Ovary (tissue), 9 donors: ENCODE data around the gene MCCD1. TPM values are rescaled to one million over a fixed set of nuclear protein-coding genes. Genes with fewer than 3 reads are reported as not detected.

Source experiments
- DNase-seq, 5 donors: peaks; one replicate each; pipeline ENCODE4 v3.0.0-alpha.2; 2019 to 2020
- H3K27ac ChIP-seq, 2 donors: fragments of 200-600 bp; one replicate each; pipeline versions ENCODE4 v1.5.1 to v1.8.0; 2019 to 2022
- H3K27me3 ChIP-seq: fragments of 200-600 bp; one replicate; pipeline ENCODE4 v1.8.0; 2022
- H3K36me3 ChIP-seq: fragments of 200-600 bp; sonication (generic); one replicate; pipeline ENCODE4 v1.5.1; 2019
- H3K4me1 ChIP-seq: one replicate; pipeline ENCODE4 v1.8.1; 2013; ENCODE audit warnings: mild to moderate bottlenecking, moderate library complexity; ENCODE audit not compliant: insufficient read depth
- H3K4me3 ChIP-seq: fragments of 200-600 bp; sonication (generic); one replicate; pipeline ENCODE4 v1.5.1; 2017
- H3K9me3 ChIP-seq, 2 donors: fragments of 200-600 bp in 1 of 2; sonication (generic) in 1 of 2; one replicate each; pipeline versions ENCODE4 v1.5.1 to v1.8.1; 2013 to 2019; ENCODE audit warnings: mild to moderate bottlenecking in 1 of 2, moderate library complexity in 1 of 2
- EP300 ChIP-seq: sonication (generic); formaldehyde crosslinking; IDR thresholded peaks from one replicate; pipeline ENCODE4 v1.6.1; 2017; ENCODE audit warnings: antibody characterized with exemption
- POLR2A ChIP-seq: fragments of 450-650 bp; IDR thresholded peaks from one replicate; pipeline ENCODE4 v1.6.1; 2017; ENCODE audit warnings: antibody characterized with exemption, mild to moderate bottlenecking, moderate library complexity
- WGBS, 3 donors: extraction: QIAGEN DNeasy Blood & Tissue Kit in 1 of 3; methylation state at CpG; one replicate each; pipeline versions ENCODE4 v1.1.5 to v1.1.7; 2013 to 2017; 5-methylcytosine and 5-hydroxymethylcytosine counted together
- intact Hi-C, 4 donors: fragments of 100-400 bp; cut with DNase I; formaldehyde crosslinking; loops; one replicate each; pipeline versions ENCODE4 v1.11.0 to v1.15.1; 2022 to 2023
- polyA plus RNA-seq, 2 donors: library from polyadenylated mRNA; stranded (reverse); fragments of 200-250 nt in 1 of 2; fragments of 350-450 nt in 1 of 2; fragmentation: Illumina TruSeq in 1 of 2; extraction: RNeasy Lipid Tissue Mini Kit (QIAGEN cat#74804) in 1 of 2; gene quantifications; one replicate each; pipeline ENCODE4 v1.2.3, GENCODE V29; 2013 to 2014
- total RNA-seq, 7 donors: library from RNA; depleted of rRNA in 2 of 7; stranded (reverse); fragments of >200 nt in 2 of 7; fragmentation: NEBNext Ultra II Directional in 3 of 7; extraction: Animal tissue kit (Norgen Biotek cat#: 25700) in 3 of 7; gene quantifications; one replicate each; pipeline versions ENCODE4 v1.1.0 to v1.2.4, GENCODE V29; 2016 to 2023
- TF ChIP-seq, protein P1 (sequence below), 3 donors: fragments of 450-650 bp in 2 of 3; fragments of 200-600 bp in 1 of 3; IDR thresholded peaks; one replicate each; pipeline versions ENCODE4 v1.5.1 to v1.8.0; 2016 to 2022; ENCODE audit warnings: antibody characterized with exemption in 3 of 3, mild to moderate bottlenecking in 1 of 3
- donor health status: DM: no; HTN: no; CAD: no; lungs with moderate emphysema.
- donor health status: DM: no; HTN: no; CAD: no.
- donor health status: Bipolar disorder and iron deficiency.
- donor health status: DM: yes; HTN: yes; CAD: no.
- donor health status: DM: no; HTN: no; CAD: no.
- donor health status: DM: yes; HTN: yes; CAD: no.

MCCD1 gene
- total and polyA plus RNA-seq, 9 donors: not detected

DNA sequence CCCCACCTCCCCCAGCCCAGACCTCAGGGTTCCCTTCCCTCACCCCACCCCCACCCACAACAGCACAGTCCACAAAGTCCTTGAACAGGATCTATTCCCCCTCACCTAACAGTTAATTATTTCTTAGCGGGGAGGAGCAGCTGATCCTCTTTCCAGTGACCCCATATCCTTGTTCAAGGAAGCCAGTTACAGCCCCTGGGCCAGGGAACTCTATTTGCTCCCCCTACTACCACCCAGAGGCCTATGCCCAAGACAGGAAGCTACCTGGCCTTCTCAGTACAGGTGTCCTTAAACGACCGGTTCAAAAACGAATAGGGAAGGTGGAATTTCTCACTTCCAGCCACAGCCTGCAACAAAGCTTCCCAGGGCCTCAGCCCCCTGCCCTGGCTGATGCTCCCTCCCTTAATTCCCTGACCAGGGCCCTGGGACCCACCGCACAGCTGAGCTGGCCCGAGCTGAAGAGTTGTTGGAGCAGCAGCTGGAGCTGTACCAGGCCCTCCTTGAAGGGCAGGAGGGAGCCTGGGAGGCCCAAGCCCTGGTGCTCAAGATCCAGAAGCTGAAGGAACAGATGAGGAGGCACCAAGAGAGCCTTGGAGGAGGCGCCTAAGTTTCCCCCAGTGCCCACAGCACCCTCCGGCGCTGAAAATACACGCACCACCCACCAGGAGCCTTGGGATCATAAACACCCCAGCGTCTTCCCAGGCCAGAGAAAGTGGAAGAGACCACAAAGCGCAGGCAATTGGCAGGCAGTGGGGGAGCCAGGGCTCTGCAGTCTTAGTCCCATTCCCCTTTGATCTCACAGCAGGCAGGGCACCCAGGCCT is 778 bp downstream of the MCCD1 start:
- no peaks in the 10 kb centered on the region for H3K36me3 ChIP-seq
- 28 to 41% (median 30%) methylated on average over 12 of the region's 12 CpGs for WGBS, 3 donors
- intact Hi-C loops: no loop called here
- no peak overlapping the region for H3K27ac ChIP-seq
- peaks cover 3% of the 10 kb centered on the region for H3K4me1 ChIP-seq
- H3K4me3 ChIP-seq: no peak overlapping the region
- H3K27me3 ChIP-seq: no peaks in the 10 kb centered on the region
- TF ChIP-seq EP300: no peak
- TF ChIP-seq POLR2A: no peak
- TF ChIP-seq, protein P1, sequence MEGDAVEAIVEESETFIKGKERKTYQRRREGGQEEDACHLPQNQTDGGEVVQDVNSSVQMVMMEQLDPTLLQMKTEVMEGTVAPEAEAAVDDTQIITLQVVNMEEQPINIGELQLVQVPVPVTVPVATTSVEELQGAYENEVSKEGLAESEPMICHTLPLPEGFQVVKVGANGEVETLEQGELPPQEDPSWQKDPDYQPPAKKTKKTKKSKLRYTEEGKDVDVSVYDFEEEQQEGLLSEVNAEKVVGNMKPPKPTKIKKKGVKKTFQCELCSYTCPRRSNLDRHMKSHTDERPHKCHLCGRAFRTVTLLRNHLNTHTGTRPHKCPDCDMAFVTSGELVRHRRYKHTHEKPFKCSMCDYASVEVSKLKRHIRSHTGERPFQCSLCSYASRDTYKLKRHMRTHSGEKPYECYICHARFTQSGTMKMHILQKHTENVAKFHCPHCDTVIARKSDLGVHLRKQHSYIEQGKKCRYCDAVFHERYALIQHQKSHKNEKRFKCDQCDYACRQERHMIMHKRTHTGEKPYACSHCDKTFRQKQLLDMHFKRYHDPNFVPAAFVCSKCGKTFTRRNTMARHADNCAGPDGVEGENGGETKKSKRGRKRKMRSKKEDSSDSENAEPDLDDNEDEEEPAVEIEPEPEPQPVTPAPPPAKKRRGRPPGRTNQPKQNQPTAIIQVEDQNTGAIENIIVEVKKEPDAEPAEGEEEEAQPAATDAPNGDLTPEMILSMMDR (IDR thresholded peaks at IDR 0.05): no peak
- no peaks in the 10 kb centered on the region for H3K9me3 ChIP-seq
- DNase-seq: no peak

DNA sequence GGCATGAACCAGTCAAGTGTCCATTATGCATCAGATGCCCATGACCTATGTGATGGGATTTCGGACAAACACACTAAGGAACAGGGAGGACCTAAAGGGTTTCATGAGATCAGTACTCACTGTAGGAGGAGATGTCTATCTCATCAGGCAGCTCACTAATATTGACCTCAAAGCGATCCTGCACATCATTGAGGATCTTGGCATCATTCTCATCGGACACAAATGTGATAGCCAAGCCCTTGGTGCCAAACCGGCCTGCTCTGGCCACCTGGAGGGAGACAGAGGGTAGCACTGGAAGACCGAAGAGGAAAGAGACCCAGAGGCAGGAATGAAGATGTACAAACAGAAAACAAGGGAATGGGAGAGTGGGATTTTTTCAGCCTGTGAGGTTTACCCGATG is 1.9 kb downstream of the MCCD1 start:
- H3K4me1 ChIP-seq: peaks cover 3% of the 10 kb centered on the region
- intact Hi-C loops: no loop called here

DNA sequence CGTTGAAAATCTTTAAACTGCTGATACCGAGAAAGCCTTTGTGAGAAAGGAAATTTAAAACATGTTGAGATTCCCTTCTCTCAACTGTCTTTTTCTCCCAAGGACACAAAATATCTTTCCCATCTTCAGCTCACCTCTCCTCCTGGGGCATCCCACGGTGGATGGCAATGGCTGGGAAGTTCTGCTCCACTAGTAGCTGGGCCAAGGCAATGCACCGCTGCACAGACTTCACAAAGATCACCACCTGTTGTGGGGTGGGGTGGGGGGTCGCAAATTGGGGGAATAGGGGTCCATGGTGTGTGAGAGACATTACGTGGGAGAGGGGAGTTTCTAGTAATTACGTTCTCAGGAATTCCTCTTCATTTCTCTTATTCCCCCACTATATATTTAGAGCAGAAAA is 2.4 kb downstream of the MCCD1 start:
- H3K27me3 ChIP-seq: no peaks in the 10 kb centered on the region
- H3K9me3 ChIP-seq: no peaks in the 10 kb centered on the region
- no peak overlapping the region for H3K27ac ChIP-seq
- H3K4me1 ChIP-seq: peaks cover 3% of the 10 kb centered on the region
- no peak overlapping the region for H3K4me3 ChIP-seq
- WGBS, 3 donors: 72 to 87% (median 75%) methylated on average over 7 of the region's 7 CpGs
- no peak for DNase-seq
- intact Hi-C loops: no loop called here
- no peaks in the 10 kb centered on the region for H3K36me3 ChIP-seq
- no peak for TF ChIP-seq POLR2A
- no peak for TF ChIP-seq EP300
- TF ChIP-seq, protein P1 (IDR thresholded peaks at IDR 0.05): no peak

More for the DNA sequence above, 1.9 kb downstream of the MCCD1 start:
- H3K36me3 ChIP-seq: no peaks in the 10 kb centered on the region
- no peaks in the 10 kb centered on the region for H3K27me3 ChIP-seq
- DNase-seq: no peak
- no peaks in the 10 kb centered on the region for H3K9me3 ChIP-seq
- no peak for TF ChIP-seq EP300
- no peak overlapping the region for H3K27ac ChIP-seq
- 54 to 57% (median 55%) methylated on average over 6 of the region's 6 CpGs for WGBS, 3 donors
- H3K4me3 ChIP-seq: no peak overlapping the region

- H3K4me1 ChIP-seq: peaks cover 3% of the 10 kb centered on the region
- TF ChIP-seq, protein P1 (IDR thresholded peaks at IDR 0.05): no peak
- no peak for TF ChIP-seq POLR2A
- no peak for TF ChIP-seq EP300
- H3K27me3 ChIP-seq: no peaks in the 10 kb centered on the region
- no peak overlapping the region for H3K27ac ChIP-seq
- no peak for DNase-seq
- no peaks in the 10 kb centered on the region for H3K36me3 ChIP-seq
- intact Hi-C loops: no loop called here
- no peak overlapping the region for H3K4me3 ChIP-seq
- H3K9me3 ChIP-seq: no peaks in the 10 kb centered on the region
- 64 to 70% (median 65%) methylated on average over 9 of the region's 9 CpGs for WGBS, 3 donors
These were observed 3.2 kb downstream of the MCCD1 start for GRCh38 chr6:31531771-31532643.
